Testis (tissue), 2 donors: ENCODE data around the gene CNTN5.

ENCODE experiments used
- CTCF ChIP-seq, 3 experiments: fragments of 450-650 bp in 2 of 3; fragments of 200-600 bp in 1 of 3; sonication (generic) in 1 of 3; IDR thresholded peaks; one replicate each; pipeline ENCODE4 v1.5.1; 2016 to 2019; ENCODE audit warnings: antibody characterized with exemption in 3 of 3, mild to moderate bottlenecking in 2 of 3, moderate library complexity in 1 of 3
- POLR2A ChIP-seq: fragments of 450-650 bp; IDR thresholded peaks from one replicate; pipeline ENCODE4 v1.6.1; 2017; ENCODE audit warnings: antibody characterized with exemption, mild to moderate bottlenecking, moderate library complexity

DNA sequence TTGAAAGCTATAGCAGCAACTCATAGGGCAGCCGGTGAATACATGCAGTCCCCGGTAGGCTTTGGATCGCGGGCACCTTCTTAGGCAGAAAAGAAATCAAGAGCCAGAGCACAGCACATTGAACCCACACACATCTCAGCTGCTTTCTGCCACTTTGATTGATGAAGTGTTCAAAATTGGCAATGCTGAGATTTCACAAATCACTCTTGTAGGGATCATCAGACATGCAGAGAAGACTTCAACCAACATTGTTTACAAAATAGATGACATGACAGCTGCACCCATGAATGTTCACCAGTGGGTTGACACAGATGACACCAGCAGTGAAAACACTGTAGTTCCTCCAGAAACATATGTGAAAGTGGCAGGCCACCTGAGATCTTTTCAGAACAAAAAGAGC, 1316.1 kb downstream of the CNTN5 start:
- TF ChIP-seq CTCF (IDR thresholded peaks at IDR 0.05) (no peak), POLR2A (no peak)
